ENCODE measurements around the gene MAPK8.

Gene MAPK8

GRCh38 chr10:48446785-48447184, 140.3 kb downstream of the MAPK8 start:
- H3K4me1 Mint-ChIP-seq (ENCODE audit: low read depth) = no peaks in the 10 kb centered on the region
- H3K36me3 Mint-ChIP-seq (ENCODE audit: low read depth) = no peaks in the 10 kb centered on the region
- no peaks in the 10 kb centered on the region for H3K9me3 Mint-ChIP-seq

GRCh38 chr10:48447356-48448215, 141.1 kb downstream of the MAPK8 start:
- H3K27me3 Mint-ChIP-seq = no peaks in the 10 kb centered on the region
- H3K27ac Mint-ChIP-seq = no peak overlapping the region

More at GRCh38 chr10:48446785-48447184, 140.3 kb downstream of the MAPK8 start:
- H3K4me3 Mint-ChIP-seq = no peak overlapping the region
- no peaks in the 10 kb centered on the region for H3K27me3 Mint-ChIP-seq
- no peak overlapping the region for H3K27ac Mint-ChIP-seq

GRCh38 chr10:48448796-48449195, 142.3 kb downstream of the MAPK8 start:
- Mint-ChIP-seq H3K4me1 (ENCODE audit: low read depth) (no peaks in the 10 kb centered on the region), H3K4me3 (no peak overlapping the region), H3K27ac (no peak overlapping the region), H3K9me3 (no peaks in the 10 kb centered on the region), H3K27me3 (no peaks in the 10 kb centered on the region), H3K36me3 (ENCODE audit: low read depth) (no peaks in the 10 kb centered on the region)

More at GRCh38 chr10:48447356-48448215, 141.1 kb downstream of the MAPK8 start:
- Mint-ChIP-seq H3K9me3 (no peaks in the 10 kb centered on the region), H3K4me3 (no peak overlapping the region), H3K4me1 (ENCODE audit: low read depth) (no peaks in the 10 kb centered on the region), H3K36me3 (ENCODE audit: low read depth) (no peaks in the 10 kb centered on the region)

- H3K27me3 Mint-ChIP-seq = no peaks in the 10 kb centered on the region
- H3K36me3 Mint-ChIP-seq (ENCODE audit: low read depth) = no peaks in the 10 kb centered on the region
- no peaks in the 10 kb centered on the region for H3K9me3 Mint-ChIP-seq
- H3K4me3 Mint-ChIP-seq = no peak overlapping the region
- no peaks in the 10 kb centered on the region for H3K4me1 Mint-ChIP-seq (ENCODE audit: low read depth)
- no peak overlapping the region for H3K27ac Mint-ChIP-seq
Measured at GRCh38 chr10:48449501-48450232, 143.2 kb downstream of the MAPK8 start.

GRCh38 chr10:48450233-48450740, 143.8 kb downstream of the MAPK8 start:
- no peak overlapping the region for H3K4me3 Mint-ChIP-seq
- H3K4me1 Mint-ChIP-seq (ENCODE audit: low read depth) = no peaks in the 10 kb centered on the region
- H3K9me3 Mint-ChIP-seq = no peaks in the 10 kb centered on the region
- no peaks in the 10 kb centered on the region for H3K36me3 Mint-ChIP-seq (ENCODE audit: low read depth)
- H3K27me3 Mint-ChIP-seq = no peaks in the 10 kb centered on the region
- no peak overlapping the region for H3K27ac Mint-ChIP-seq

GRCh38 chr10:48450741-48451466, 144.4 kb downstream of the MAPK8 start:
- Mint-ChIP-seq H3K36me3 (ENCODE audit: low read depth) (no peaks in the 10 kb centered on the region), H3K9me3 (no peaks in the 10 kb centered on the region), H3K27ac (no peak overlapping the region), H3K4me3 (no peak overlapping the region), H3K4me1 (ENCODE audit: low read depth) (no peaks in the 10 kb centered on the region), H3K27me3 (no peaks in the 10 kb centered on the region)

- Mint-ChIP-seq H3K27ac (no peak overlapping the region), H3K4me1 (ENCODE audit: low read depth) (no peaks in the 10 kb centered on the region), H3K4me3 (no peak overlapping the region), H3K27me3 (no peaks in the 10 kb centered on the region), H3K36me3 (ENCODE audit: low read depth) (no peaks in the 10 kb centered on the region), H3K9me3 (no peaks in the 10 kb centered on the region)
Measured at GRCh38 chr10:48451969-48452878, 145.7 kb downstream of the MAPK8 start.

GRCh38 chr10:48452879-48453412, 146.5 kb downstream of the MAPK8 start:
- H3K4me3 Mint-ChIP-seq = no peak overlapping the region
- H3K27ac Mint-ChIP-seq = no peak overlapping the region
- no peaks in the 10 kb centered on the region for H3K36me3 Mint-ChIP-seq (ENCODE audit: low read depth)
- no peaks in the 10 kb centered on the region for H3K27me3 Mint-ChIP-seq
- no peaks in the 10 kb centered on the region for H3K9me3 Mint-ChIP-seq
- H3K4me1 Mint-ChIP-seq (ENCODE audit: low read depth) = no peaks in the 10 kb centered on the region

GRCh38 chr10:48453451-48454301, 147.2 kb downstream of the MAPK8 start:
- Mint-ChIP-seq H3K27me3 (no peaks in the 10 kb centered on the region), H3K27ac (no peak overlapping the region), H3K36me3 (ENCODE audit: low read depth) (no peaks in the 10 kb centered on the region), H3K9me3 (no peaks in the 10 kb centered on the region), H3K4me1 (ENCODE audit: low read depth) (no peaks in the 10 kb centered on the region), H3K4me3 (no peak overlapping the region)

GRCh38 chr10:48454302-48455054, 148.0 kb downstream of the MAPK8 start:
- no peaks in the 10 kb centered on the region for H3K9me3 Mint-ChIP-seq
- no peak overlapping the region for H3K4me3 Mint-ChIP-seq
- no peaks in the 10 kb centered on the region for H3K36me3 Mint-ChIP-seq (ENCODE audit: low read depth)
- no peaks in the 10 kb centered on the region for H3K4me1 Mint-ChIP-seq (ENCODE audit: low read depth)
- no peaks in the 10 kb centered on the region for H3K27me3 Mint-ChIP-seq
- H3K27ac Mint-ChIP-seq = no peak overlapping the region

GRCh38 chr10:48455055-48455391, 148.5 kb downstream of the MAPK8 start:
- Mint-ChIP-seq H3K9me3 (no peaks in the 10 kb centered on the region), H3K4me1 (ENCODE audit: low read depth) (no peaks in the 10 kb centered on the region), H3K27me3 (no peaks in the 10 kb centered on the region), H3K4me3 (no peak overlapping the region), H3K27ac (no peak overlapping the region), H3K36me3 (ENCODE audit: low read depth) (no peaks in the 10 kb centered on the region)

GRCh38 chr10:48455392-48456151, 149.1 kb downstream of the MAPK8 start:
- Mint-ChIP-seq H3K9me3 (no peaks in the 10 kb centered on the region), H3K27ac (no peak overlapping the region), H3K4me1 (ENCODE audit: low read depth) (no peaks in the 10 kb centered on the region), H3K27me3 (no peaks in the 10 kb centered on the region), H3K36me3 (ENCODE audit: low read depth) (no peaks in the 10 kb centered on the region), H3K4me3 (no peak overlapping the region)

Measured in stimulated activated naive CD8-positive, alpha-beta T cell treated with anti-CD3 and anti-CD28 coated beads, Interleukin-15, Interleukin-2, amounts not matched to agents 100 ng/mL and 50 ng/mL, for 24 hours (primary cell).